Liver (tissue), 9 donors: Measurements from ENCODE around the gene RNF144A. TPM values are rescaled to one million over a fixed set of nuclear protein-coding genes. Genes with fewer than 3 reads are reported as not detected.

Experiments
- DNase-seq: peaks from one replicate; pipeline ENCODE4 v3.0.0-alpha.2; 2017; ENCODE audit warnings: low spot score
- H3K27ac ChIP-seq, 2 donors: one replicate each; pipeline ENCODE4 v1.7.0; 2013; ENCODE audit warnings: inconsistent platforms in 2 of 2, low read length in 2 of 2, control low read depth in 1 of 2, low read depth in 1 of 2, mild to moderate bottlenecking in 1 of 2
- H3K27me3 ChIP-seq, 4 donors: one replicate each; pipeline versions ENCODE4 v1.6.1 to v1.7.0; 2013; ENCODE audit warnings: low read length in 3 of 4, inconsistent platforms in 1 of 4, mild to moderate bottlenecking in 1 of 4, moderate library complexity in 1 of 4; ENCODE audit not compliant: control insufficient read depth in 4 of 4, insufficient read depth in 4 of 4
- H3K36me3 ChIP-seq, 4 donors: one replicate each; pipeline versions ENCODE4 v1.6.1 to v1.7.0; 2013; ENCODE audit warnings: low read length in 3 of 4, mild to moderate bottlenecking in 3 of 4, low read depth in 1 of 4, moderate library complexity in 1 of 4; ENCODE audit not compliant: control insufficient read depth in 4 of 4, insufficient read depth in 3 of 4
- H3K4me1 ChIP-seq, 4 donors: one replicate each; pipeline versions ENCODE4 v1.6.1 to v1.7.0; 2013; ENCODE audit warnings: low read length in 3 of 4, mild to moderate bottlenecking in 3 of 4, moderate library complexity in 1 of 4; ENCODE audit not compliant: control insufficient read depth in 4 of 4, insufficient read depth in 4 of 4
- H3K4me3 ChIP-seq, 3 donors: one replicate each; pipeline versions ENCODE4 v1.6.1 to v1.7.0; 2013; ENCODE audit warnings: low read length in 3 of 3, control low read depth in 1 of 3, low read depth in 1 of 3, mild to moderate bottlenecking in 1 of 3
- H3K9ac ChIP-seq, 2 donors: one replicate each; pipeline ENCODE4 v1.7.0; 2013; ENCODE audit warnings: low read length in 2 of 2, mild to moderate bottlenecking in 2 of 2, moderate library complexity in 2 of 2, control low read depth in 1 of 2, low read depth in 1 of 2
- H3K9me3 ChIP-seq, 4 donors: one replicate each; pipeline versions ENCODE4 v1.6.1 to v1.7.0; 2013; ENCODE audit warnings: low read length in 3 of 4; ENCODE audit not compliant: control insufficient read depth in 4 of 4
- ATF3 ChIP-seq: IDR thresholded peaks from 2 replicates; pipeline ENCODE4 v1.6.1; 2016; ENCODE audit warnings: antibody characterized with exemption
- EGR1 ChIP-seq, 2 donors: IDR thresholded peaks; 2 replicates each; pipeline ENCODE4 v1.6.1; 2016 to 2018; ENCODE audit warnings: antibody characterized with exemption in 2 of 2, low read depth in 2 of 2
- FOXA1 ChIP-seq: IDR thresholded peaks from 2 replicates; pipeline ENCODE4 v1.6.1; 2016; ENCODE audit warnings: antibody characterized with exemption
- FOXA2 ChIP-seq: IDR thresholded peaks from 2 replicates; pipeline ENCODE4 v1.6.1; 2016; ENCODE audit warnings: antibody characterized with exemption
- HNF4A ChIP-seq, 2 donors: conservative IDR thresholded peaks; 2 replicates each; pipeline ENCODE4 v1.6.1; 2016; ENCODE audit warnings: antibody characterized with exemption in 2 of 2, mild to moderate bottlenecking in 2 of 2
- HNF4G ChIP-seq: IDR thresholded peaks from 2 replicates; pipeline ENCODE4 v1.6.1; 2016; ENCODE audit warnings: antibody characterized with exemption
- JUND ChIP-seq, 2 donors: IDR thresholded peaks; 2 replicates each; pipeline ENCODE4 v1.6.1; 2016; ENCODE audit warnings: antibody characterized with exemption in 2 of 2
- NR2F2 ChIP-seq: IDR thresholded peaks from 2 replicates; pipeline ENCODE4 v1.6.1; 2016; ENCODE audit warnings: antibody characterized with exemption
- RXRA ChIP-seq, 2 donors: IDR thresholded peaks; 2 replicates each; pipeline ENCODE4 v1.6.1; 2017 to 2018; ENCODE audit warnings: antibody characterized with exemption in 2 of 2, mild to moderate bottlenecking in 1 of 2
- TAF1 ChIP-seq: conservative IDR thresholded peaks from 2 replicates; pipeline ENCODE4 v1.6.1; 2016; ENCODE audit warnings: antibody characterized with exemption, mild to moderate bottlenecking
- YY1 ChIP-seq: IDR thresholded peaks from 2 replicates; pipeline ENCODE4 v1.6.1; 2016; ENCODE audit warnings: antibody characterized with exemption, mild to moderate bottlenecking
- WGBS: extraction: QIAGEN DNeasy Blood & Tissue Kit; methylation state at CpG from one replicate; pipeline ENCODE4 v1.1.7; 2013; 5-methylcytosine and 5-hydroxymethylcytosine counted together
- polyA plus RNA-seq, 2 donors: library from polyadenylated mRNA; stranded (reverse) in 1 of 2; unstranded in 1 of 2; fragments of 200-250 nt in 1 of 2; fragments of >200 nt in 1 of 2; fragmentation: Nextera tagmentation in 1 of 2; extraction: Ambion mirVana in 1 of 2; gene quantifications; one replicate each; pipeline versions ENCODE4 v1.2.1 to v1.2.3, GENCODE V29; 2013 to 2015
- total RNA-seq, 2 donors: library from RNA; depleted of rRNA; stranded (reverse); fragments of >200 nt; gene quantifications; one replicate each; pipeline ENCODE4 v1.2.3, GENCODE V29; 2014
- TF ChIP-seq, protein P1 (sequence below): IDR thresholded peaks from 2 replicates; pipeline ENCODE4 v1.6.1; 2016; ENCODE audit warnings: antibody characterized with exemption
- TF ChIP-seq, protein P2 (sequence below): IDR thresholded peaks from 2 replicates; pipeline ENCODE4 v1.6.1; 2016; ENCODE audit warnings: antibody characterized with exemption, mild to moderate bottlenecking
- TF ChIP-seq, protein P3 (sequence below): IDR thresholded peaks from 2 replicates; pipeline ENCODE4 v1.6.1; 2016; ENCODE audit warnings: antibody characterized with exemption
- TF ChIP-seq, protein P4 (sequence below): fragments of 150-350 bp; IDR thresholded peaks from 2 replicates; pipeline ENCODE4 v1.5.1; 2017; ENCODE audit warnings: improper control_type of control experiment, low read depth, low read length; ENCODE audit not compliant: missing input control
- donor health status: healthy.
- donor health status: healthy.
- donor health status: healthy.
- donor health status: healthy.
- donor health status: healthy.

Gene RNF144A
- total and polyA plus RNA-seq, 4 donors: 1.0 to 10.4 (median 2.3) TPM

- Histone ChIP-seq H3K4me3 (no peak overlapping the region), H3K27me3 (no peaks in the 10 kb centered on the region), H3K9me3 (no peaks in the 10 kb centered on the region), H3K9ac (no peak overlapping the region), H3K36me3 (no peaks in the 10 kb centered on the region), H3K4me1 (no peaks in the 10 kb centered on the region), H3K27ac (no peak overlapping the region)
- TF ChIP-seq TAF1 (no peak), YY1 (no peak), RXRA (IDR thresholded peaks at IDR 0.05) (no peak), HNF4G (no peak), FOXA1 (no peak), HNF4A (conservative IDR thresholded peaks at IDR 0.05) (no peak), JUND (IDR thresholded peaks at IDR 0.05) (no peak), EGR1 (IDR thresholded peaks at IDR 0.05; ENCODE audit: low read depth in 2 of 2) (no peak), ATF3 (no peak), FOXA2 (no peak)
- TF ChIP-seq, protein P1, sequence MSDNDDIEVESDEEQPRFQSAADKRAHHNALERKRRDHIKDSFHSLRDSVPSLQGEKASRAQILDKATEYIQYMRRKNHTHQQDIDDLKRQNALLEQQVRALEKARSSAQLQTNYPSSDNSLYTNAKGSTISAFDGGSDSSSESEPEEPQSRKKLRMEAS: no peak
- TF ChIP-seq, protein P2, sequence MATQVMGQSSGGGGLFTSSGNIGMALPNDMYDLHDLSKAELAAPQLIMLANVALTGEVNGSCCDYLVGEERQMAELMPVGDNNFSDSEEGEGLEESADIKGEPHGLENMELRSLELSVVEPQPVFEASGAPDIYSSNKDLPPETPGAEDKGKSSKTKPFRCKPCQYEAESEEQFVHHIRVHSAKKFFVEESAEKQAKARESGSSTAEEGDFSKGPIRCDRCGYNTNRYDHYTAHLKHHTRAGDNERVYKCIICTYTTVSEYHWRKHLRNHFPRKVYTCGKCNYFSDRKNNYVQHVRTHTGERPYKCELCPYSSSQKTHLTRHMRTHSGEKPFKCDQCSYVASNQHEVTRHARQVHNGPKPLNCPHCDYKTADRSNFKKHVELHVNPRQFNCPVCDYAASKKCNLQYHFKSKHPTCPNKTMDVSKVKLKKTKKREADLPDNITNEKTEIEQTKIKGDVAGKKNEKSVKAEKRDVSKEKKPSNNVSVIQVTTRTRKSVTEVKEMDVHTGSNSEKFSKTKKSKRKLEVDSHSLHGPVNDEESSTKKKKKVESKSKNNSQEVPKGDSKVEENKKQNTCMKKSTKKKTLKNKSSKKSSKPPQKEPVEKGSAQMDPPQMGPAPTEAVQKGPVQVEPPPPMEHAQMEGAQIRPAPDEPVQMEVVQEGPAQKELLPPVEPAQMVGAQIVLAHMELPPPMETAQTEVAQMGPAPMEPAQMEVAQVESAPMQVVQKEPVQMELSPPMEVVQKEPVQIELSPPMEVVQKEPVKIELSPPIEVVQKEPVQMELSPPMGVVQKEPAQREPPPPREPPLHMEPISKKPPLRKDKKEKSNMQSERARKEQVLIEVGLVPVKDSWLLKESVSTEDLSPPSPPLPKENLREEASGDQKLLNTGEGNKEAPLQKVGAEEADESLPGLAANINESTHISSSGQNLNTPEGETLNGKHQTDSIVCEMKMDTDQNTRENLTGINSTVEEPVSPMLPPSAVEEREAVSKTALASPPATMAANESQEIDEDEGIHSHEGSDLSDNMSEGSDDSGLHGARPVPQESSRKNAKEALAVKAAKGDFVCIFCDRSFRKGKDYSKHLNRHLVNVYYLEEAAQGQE: no peak
- TF ChIP-seq, protein P3, sequence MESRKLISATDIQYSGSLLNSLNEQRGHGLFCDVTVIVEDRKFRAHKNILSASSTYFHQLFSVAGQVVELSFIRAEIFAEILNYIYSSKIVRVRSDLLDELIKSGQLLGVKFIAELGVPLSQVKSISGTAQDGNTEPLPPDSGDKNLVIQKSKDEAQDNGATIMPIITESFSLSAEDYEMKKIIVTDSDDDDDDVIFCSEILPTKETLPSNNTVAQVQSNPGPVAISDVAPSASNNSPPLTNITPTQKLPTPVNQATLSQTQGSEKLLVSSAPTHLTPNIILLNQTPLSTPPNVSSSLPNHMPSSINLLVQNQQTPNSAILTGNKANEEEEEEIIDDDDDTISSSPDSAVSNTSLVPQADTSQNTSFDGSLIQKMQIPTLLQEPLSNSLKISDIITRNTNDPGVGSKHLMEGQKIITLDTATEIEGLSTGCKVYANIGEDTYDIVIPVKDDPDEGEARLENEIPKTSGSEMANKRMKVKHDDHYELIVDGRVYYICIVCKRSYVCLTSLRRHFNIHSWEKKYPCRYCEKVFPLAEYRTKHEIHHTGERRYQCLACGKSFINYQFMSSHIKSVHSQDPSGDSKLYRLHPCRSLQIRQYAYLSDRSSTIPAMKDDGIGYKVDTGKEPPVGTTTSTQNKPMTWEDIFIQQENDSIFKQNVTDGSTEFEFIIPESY: no peak
- TF ChIP-seq, protein P4, sequence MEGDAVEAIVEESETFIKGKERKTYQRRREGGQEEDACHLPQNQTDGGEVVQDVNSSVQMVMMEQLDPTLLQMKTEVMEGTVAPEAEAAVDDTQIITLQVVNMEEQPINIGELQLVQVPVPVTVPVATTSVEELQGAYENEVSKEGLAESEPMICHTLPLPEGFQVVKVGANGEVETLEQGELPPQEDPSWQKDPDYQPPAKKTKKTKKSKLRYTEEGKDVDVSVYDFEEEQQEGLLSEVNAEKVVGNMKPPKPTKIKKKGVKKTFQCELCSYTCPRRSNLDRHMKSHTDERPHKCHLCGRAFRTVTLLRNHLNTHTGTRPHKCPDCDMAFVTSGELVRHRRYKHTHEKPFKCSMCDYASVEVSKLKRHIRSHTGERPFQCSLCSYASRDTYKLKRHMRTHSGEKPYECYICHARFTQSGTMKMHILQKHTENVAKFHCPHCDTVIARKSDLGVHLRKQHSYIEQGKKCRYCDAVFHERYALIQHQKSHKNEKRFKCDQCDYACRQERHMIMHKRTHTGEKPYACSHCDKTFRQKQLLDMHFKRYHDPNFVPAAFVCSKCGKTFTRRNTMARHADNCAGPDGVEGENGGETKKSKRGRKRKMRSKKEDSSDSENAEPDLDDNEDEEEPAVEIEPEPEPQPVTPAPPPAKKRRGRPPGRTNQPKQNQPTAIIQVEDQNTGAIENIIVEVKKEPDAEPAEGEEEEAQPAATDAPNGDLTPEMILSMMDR: no peak
- WGBS: 95% methylated on average over 6 of the region's 6 CpGs
- no peak for DNase-seq
Observed at GRCh38 chr2:6948677-6949351, 31.6 kb downstream of the RNF144A start.

- Histone ChIP-seq H3K9ac (no peak overlapping the region), H3K4me3 (no peak overlapping the region), H3K36me3 (no peaks in the 10 kb centered on the region), H3K27me3 (no peaks in the 10 kb centered on the region), H3K9me3 (no peaks in the 10 kb centered on the region), H3K27ac (no peak overlapping the region), H3K4me1 (no peaks in the 10 kb centered on the region)
- TF ChIP-seq JUND (IDR thresholded peaks at IDR 0.05) (no peak), EGR1 (IDR thresholded peaks at IDR 0.05; ENCODE audit: low read depth in 2 of 2) (no peak), NR2F2 (no peak), RXRA (IDR thresholded peaks at IDR 0.05) (no peak)
- TF ChIP-seq, protein P3: no peak
- TF ChIP-seq, protein P4: no peak
- TF ChIP-seq, protein P1: no peak
- no peak for DNase-seq
- 90% methylated on average over 1 of the region's 1 CpG for WGBS
Observed at GRCh38 chr2:6951046-6951445, 33.8 kb downstream of the RNF144A start.
